Cardiac fibroblast (primary cell): ENCODE data around the gene USP50.

Experiments
- DNase-seq, 2 donors: peaks; one replicate each; pipeline versions ENCODE4 v3.0.0 to v3.0.0-alpha.2; 2010; ENCODE audit warnings: low read depth in 2 of 2
- H3K4me3 ChIP-seq, 2 donors: replicated peaks in 1 of 2; 1 replicate in 1 of 2; 2 replicates in 1 of 2; pipeline ENCODE4 v1.5.1; 2011; ENCODE audit warnings: low read depth in 2 of 2, low read length in 2 of 2, mild to moderate bottlenecking in 2 of 2, moderate library complexity in 1 of 2
- CTCF ChIP-seq: IDR thresholded peaks from one replicate; pipeline ENCODE4 v1.5.1; 2011; ENCODE audit warnings: low read depth, mild to moderate bottlenecking, low read length, inconsistent platforms

Gene USP50

DNA sequence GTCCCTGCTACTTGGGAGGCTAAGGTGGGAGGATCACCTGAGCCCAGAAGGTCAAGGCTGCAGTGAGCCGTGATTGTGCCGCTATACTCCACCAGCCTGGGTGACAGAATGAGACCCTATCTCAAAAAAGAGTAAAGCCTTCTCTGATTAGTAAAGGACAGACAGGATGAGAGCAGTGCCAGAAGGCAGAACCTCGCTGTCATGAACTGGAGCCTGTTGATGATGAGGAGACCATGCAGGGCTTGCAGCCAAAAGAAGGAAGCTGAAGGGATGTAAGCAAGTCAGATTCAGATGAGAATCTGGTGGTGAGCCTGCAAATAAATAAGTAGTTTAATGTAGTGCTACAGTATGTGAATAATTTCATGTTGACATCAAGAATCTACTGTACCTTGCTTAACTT, 52.8 kb downstream of the USP50 start:
- H3K4me3 ChIP-seq: no peak overlapping the region
- no peak for TF ChIP-seq CTCF
- DNase-seq: no peak

DNA sequence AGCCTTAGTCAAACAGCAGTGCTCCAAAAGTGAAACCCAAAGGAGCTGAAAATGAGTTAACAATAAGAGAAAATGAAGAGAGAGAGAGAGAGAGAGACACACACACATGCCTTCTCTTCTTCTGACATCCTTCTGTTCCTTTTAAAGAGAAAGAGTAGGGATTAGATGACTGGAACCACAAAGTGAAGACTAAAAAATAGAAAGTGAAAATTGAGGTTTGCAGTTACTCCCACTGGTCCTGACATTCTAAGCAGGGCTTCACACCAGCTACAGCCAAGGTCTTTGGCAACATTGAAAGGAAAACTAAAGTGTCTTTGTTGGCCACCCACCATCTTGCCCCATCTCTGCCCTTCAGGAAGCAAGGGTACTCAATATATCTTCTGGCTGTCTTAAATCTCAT, 59.2 kb downstream of the USP50 start:
- no peak overlapping the region for H3K4me3 ChIP-seq
- TF ChIP-seq CTCF: no peak
- DNase-seq: no peak

DNA sequence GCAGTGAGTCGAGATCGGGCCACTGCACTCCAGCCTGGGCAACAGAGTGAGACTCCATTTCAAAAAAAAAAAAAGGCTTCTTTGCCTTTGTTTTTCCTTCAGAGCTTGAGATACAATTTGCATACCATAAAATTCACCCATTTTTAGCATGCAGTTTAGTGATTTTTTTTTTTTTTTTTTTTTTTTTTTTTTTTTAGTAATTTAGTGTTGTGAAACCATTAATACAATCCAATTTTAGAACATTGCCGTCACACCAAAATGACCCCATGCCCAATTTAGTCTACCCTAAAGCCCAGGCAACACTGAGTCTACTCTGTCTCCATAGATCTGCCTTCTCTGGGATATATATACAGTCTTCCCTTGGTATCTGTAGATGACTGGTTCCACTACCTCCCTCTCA, 61.1 kb downstream of the USP50 start:
- no peak for TF ChIP-seq CTCF
- no peak for DNase-seq
- H3K4me3 ChIP-seq: no peak overlapping the region

DNA sequence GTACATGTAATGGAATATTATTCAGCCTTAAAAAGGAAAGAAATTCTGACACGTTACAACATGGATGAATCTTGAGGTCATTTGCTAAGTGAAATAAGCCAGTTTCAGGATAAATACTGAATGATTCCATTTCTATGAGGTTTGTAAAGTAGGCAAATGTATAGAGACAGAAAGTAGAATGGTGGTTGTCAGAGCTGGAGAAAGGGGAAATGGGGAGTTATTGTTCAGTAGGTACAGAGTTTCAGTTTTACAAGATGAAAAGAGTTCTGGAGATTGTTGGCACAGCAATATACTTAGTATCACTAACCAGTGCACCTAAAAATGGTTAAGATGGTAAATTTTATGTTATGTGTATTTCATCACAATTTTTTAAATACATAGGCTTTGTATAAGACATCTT, 61.7 kb downstream of the USP50 start:
- no peak for TF ChIP-seq CTCF

GRCh38 chr15:50476143-50476542, 70.3 kb downstream of the USP50 start:
- TF ChIP-seq CTCF: no peak
- no peak for DNase-seq
- no peak overlapping the region for H3K4me3 ChIP-seq

More for the DNA sequence above, 61.7 kb downstream of the USP50 start:
- H3K4me3 ChIP-seq: no peak overlapping the region
- no peak for DNase-seq

DNA sequence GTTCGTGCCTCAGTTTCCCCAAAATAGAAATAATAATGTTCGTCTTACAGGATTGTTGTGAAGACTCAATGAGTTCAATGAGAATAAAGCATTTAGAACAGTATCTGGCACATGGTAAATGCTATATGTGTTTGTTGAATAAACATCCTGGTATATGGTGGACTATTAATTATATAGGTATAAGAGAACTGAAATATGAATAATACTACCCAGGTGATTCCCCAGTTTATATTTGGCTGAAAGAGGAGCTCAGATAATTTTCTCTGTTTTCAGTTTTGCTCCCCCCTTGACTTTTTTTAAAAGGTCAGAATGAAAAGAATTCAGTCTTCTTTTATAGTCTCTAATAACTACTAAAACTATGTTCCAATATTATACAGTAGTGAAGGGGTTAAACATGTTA, 75.4 kb downstream of the USP50 start:
- H3K4me3 ChIP-seq: no peak overlapping the region
- DNase-seq: no peak

More for the DNA sequence above, 75.4 kb downstream of the USP50 start:
- TF ChIP-seq CTCF: no peak
